Endothelial cell (in vitro differentiated cells): ENCODE data around the gene CYP4F11. TPM values are rescaled to one million over a fixed set of nuclear protein-coding genes. Genes with fewer than 3 reads are reported as not detected.

Source experiments
- DNase-seq: peaks from one replicate; pipeline ENCODE4 v3.0.0; 2021; ENCODE audit warnings: low spot score
- H3K27ac Mint-ChIP-seq: one replicate; pipeline ENCODE4 v1.8.0; 2021; ENCODE audit warnings: mixed read lengths, inconsistent platforms; ENCODE audit not compliant: unreplicated experiment
- H3K27me3 Mint-ChIP-seq: one replicate; pipeline ENCODE4 v1.8.0; 2021; ENCODE audit warnings: mild to moderate bottlenecking, moderate library complexity, mixed read lengths, inconsistent platforms; ENCODE audit not compliant: unreplicated experiment
- H3K36me3 Mint-ChIP-seq: one replicate; pipeline ENCODE4 v1.8.0; 2021; ENCODE audit warnings: mild to moderate bottlenecking, low read depth, mixed read lengths, inconsistent platforms; ENCODE audit not compliant: unreplicated experiment
- H3K4me1 Mint-ChIP-seq: one replicate; pipeline ENCODE4 v1.8.0; 2021; ENCODE audit warnings: mild to moderate bottlenecking, mixed read lengths, inconsistent platforms; ENCODE audit not compliant: unreplicated experiment
- H3K4me3 Mint-ChIP-seq: one replicate; pipeline ENCODE4 v1.8.0; 2021; ENCODE audit warnings: mild to moderate bottlenecking, mixed read lengths, inconsistent platforms; ENCODE audit not compliant: unreplicated experiment
- H3K9me3 Mint-ChIP-seq: one replicate; pipeline ENCODE4 v1.8.0; 2021; ENCODE audit warnings: mixed read lengths, inconsistent platforms; ENCODE audit not compliant: unreplicated experiment
- CTCF ChIP-seq: fragments of 200-600 bp; sonication (generic); IDR thresholded peaks from one replicate; pipeline ENCODE4 v1.5.0; 2021; ENCODE audit warnings: antibody characterized with exemption; ENCODE audit not compliant: unreplicated experiment
- total RNA-seq: library from RNA; stranded (reverse); fragmentation: NEBNext Ultra II Directional; extraction: Animal tissue kit (Norgen Biotek cat#: 25700); gene quantifications from one replicate; pipeline ENCODE4 v1.2.1, GENCODE V29; 2021; ENCODE audit not compliant: unreplicated experiment

Gene CYP4F11
- total RNA-seq, 1 donor from 2014 or later, result not detected

- no peak for DNase-seq
- H3K4me1 Mint-ChIP-seq, result no peaks in the 10 kb centered on the region
Observed at GRCh38 chr19:15954820-15955219, 20.5 kb upstream of the CYP4F11 start.

GRCh38 chr19:15948223-15949058, 14.1 kb upstream of the CYP4F11 start, which contains the start of gene OR10H4:
TSS of gene OR10H4 (plus strand) at chr19:15949008. CDS start at chr19:15949008, 0 bp downstream.
- no peak within 1 kb of the TSS for H3K27ac Mint-ChIP-seq

More at GRCh38 chr19:15954820-15955219, 20.5 kb upstream of the CYP4F11 start:
- Mint-ChIP-seq H3K27ac (no peak overlapping the region), H3K27me3 (peaks cover 4% of the 10 kb centered on the region), H3K9me3 (peaks cover 16% of the 10 kb centered on the region), H3K4me3 (no peak overlapping the region), H3K36me3 (peaks cover 4% of the 10 kb centered on the region)
- TF ChIP-seq CTCF, result no peak

GRCh38 chr19:15945301-15945700, 11.0 kb upstream of the CYP4F11 start:
- peaks cover 7% of the 10 kb centered on the region for H3K36me3 Mint-ChIP-seq

More at GRCh38 chr19:15948223-15949058, 14.1 kb upstream of the CYP4F11 start, which contains the start of gene OR10H4:
- no peak for DNase-seq
- H3K36me3 Mint-ChIP-seq, result peaks cover 7% of the 10 kb centered on the region
- peaks cover 1% of the 10 kb centered on the region for H3K27me3 Mint-ChIP-seq
- H3K4me3 Mint-ChIP-seq, result no peak within 1 kb of the TSS
- no peaks in the 10 kb centered on the region for H3K4me1 Mint-ChIP-seq
- TF ChIP-seq CTCF, result no peak
- peaks cover 14% of the 10 kb centered on the region for H3K9me3 Mint-ChIP-seq

GRCh38 chr19:15944401-15944800, 10.1 kb upstream of the CYP4F11 start:
- Mint-ChIP-seq H3K9me3 (peaks cover 29% of the 10 kb centered on the region), H3K27me3 (peaks cover 4% of the 10 kb centered on the region), H3K27ac (no peak overlapping the region), H3K4me3 (no peak overlapping the region), H3K36me3 (peaks cover 16% of the 10 kb centered on the region), H3K4me1 (no peaks in the 10 kb centered on the region)
- TF ChIP-seq CTCF, result no peak
- no peak for DNase-seq

More at GRCh38 chr19:15945301-15945700, 11.0 kb upstream of the CYP4F11 start:
- peaks cover 25% of the 10 kb centered on the region for H3K9me3 Mint-ChIP-seq
- H3K27me3 Mint-ChIP-seq, result peaks cover 1% of the 10 kb centered on the region
- DNase-seq, result no peak
- H3K27ac Mint-ChIP-seq, result no peak overlapping the region
- no peak for TF ChIP-seq CTCF
- no peaks in the 10 kb centered on the region for H3K4me1 Mint-ChIP-seq
- no peak overlapping the region for H3K4me3 Mint-ChIP-seq

- no peaks in the 10 kb centered on the region for H3K4me1 Mint-ChIP-seq
- H3K27ac Mint-ChIP-seq, result no peak overlapping the region
- peaks cover 12% of the 10 kb centered on the region for H3K36me3 Mint-ChIP-seq
- DNase-seq, result no peak
- no peak for TF ChIP-seq CTCF
- H3K9me3 Mint-ChIP-seq, result peaks cover 32% of the 10 kb centered on the region
- no peak overlapping the region for H3K4me3 Mint-ChIP-seq
- H3K27me3 Mint-ChIP-seq, result peaks cover 12% of the 10 kb centered on the region
Observed at GRCh38 chr19:15937771-15938170, 3.4 kb upstream of the CYP4F11 start.
